DOHH2 (cell line): ENCODE measurements around the gene HAPLN2.

Experiments used
- EZH2phosphoT487 ChIP-seq: fragments of 200-600 bp; sonication (generic); IDR thresholded peaks from 2 replicates; pipeline ENCODE4 v1.6.1; 2017; ENCODE audit warnings: borderline replicate concordance, mild to moderate bottlenecking, antibody characterized with exemption, low read length, moderate library complexity, mixed read lengths
- TF ChIP-seq, protein P1 (sequence below): fragments of 200-600 bp; sonication (generic); IDR thresholded peaks from one replicate; pipeline ENCODE4 v1.5.1; 2014; ENCODE audit warnings: antibody characterized with exemption, mild to moderate bottlenecking, low read depth, low read length; ENCODE audit not compliant: poor library complexity, severe bottlenecking

DNA sequence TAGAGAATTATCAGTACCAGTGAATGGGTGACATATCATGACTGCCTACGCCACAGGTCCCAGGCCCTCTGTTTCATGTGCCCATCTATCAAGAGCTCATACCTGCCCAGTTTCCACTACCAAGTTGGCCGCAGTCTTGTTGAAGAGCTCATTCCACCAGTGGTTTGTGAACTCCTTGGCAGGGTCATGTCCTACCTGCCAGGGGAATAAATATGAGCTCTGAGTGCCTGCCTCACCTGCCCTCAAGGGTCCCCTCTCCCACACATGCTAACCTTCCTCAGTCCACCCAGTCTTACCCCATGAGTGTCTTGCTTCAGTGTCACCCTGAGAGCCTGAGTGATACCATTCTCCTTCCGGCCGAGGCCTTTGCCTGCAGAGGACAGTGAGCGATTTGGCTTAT is 21.1 kb upstream of the HAPLN2 start:
- TF ChIP-seq, protein P1, sequence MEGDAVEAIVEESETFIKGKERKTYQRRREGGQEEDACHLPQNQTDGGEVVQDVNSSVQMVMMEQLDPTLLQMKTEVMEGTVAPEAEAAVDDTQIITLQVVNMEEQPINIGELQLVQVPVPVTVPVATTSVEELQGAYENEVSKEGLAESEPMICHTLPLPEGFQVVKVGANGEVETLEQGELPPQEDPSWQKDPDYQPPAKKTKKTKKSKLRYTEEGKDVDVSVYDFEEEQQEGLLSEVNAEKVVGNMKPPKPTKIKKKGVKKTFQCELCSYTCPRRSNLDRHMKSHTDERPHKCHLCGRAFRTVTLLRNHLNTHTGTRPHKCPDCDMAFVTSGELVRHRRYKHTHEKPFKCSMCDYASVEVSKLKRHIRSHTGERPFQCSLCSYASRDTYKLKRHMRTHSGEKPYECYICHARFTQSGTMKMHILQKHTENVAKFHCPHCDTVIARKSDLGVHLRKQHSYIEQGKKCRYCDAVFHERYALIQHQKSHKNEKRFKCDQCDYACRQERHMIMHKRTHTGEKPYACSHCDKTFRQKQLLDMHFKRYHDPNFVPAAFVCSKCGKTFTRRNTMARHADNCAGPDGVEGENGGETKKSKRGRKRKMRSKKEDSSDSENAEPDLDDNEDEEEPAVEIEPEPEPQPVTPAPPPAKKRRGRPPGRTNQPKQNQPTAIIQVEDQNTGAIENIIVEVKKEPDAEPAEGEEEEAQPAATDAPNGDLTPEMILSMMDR = no peak
- TF ChIP-seq EZH2phosphoT487 = no peak
